ENCODE results near the gene CTNNA3.

Gene CTNNA3

DNA sequence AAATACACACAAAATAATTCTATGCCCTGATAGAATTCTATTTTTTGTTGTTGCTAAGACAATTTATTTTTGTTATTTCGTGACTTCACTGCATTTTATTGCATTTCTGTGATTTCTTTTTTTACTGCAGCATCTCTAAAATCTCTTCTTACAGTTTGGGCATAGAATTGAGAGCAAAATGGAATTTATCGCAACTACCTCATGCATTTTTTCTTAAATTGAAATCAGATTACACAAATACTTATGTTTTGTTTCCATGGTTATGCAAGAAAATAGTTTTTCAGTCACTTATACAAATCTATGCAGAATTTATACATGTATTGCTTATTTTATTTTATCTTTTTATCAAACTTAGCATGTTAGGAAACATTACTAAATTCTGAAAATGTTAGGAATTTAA, 1552.0 kb downstream of the CTNNA3 start:
- TF ChIP-seq CTCF (conservative IDR thresholded peaks at IDR 0.05; ENCODE audit: low read length) = no peak
- H3K4me3 ChIP-seq (ENCODE audit: low read length) = no peak overlapping the region
- DNase-seq (ENCODE audit: low read depth) = no peak

DNA sequence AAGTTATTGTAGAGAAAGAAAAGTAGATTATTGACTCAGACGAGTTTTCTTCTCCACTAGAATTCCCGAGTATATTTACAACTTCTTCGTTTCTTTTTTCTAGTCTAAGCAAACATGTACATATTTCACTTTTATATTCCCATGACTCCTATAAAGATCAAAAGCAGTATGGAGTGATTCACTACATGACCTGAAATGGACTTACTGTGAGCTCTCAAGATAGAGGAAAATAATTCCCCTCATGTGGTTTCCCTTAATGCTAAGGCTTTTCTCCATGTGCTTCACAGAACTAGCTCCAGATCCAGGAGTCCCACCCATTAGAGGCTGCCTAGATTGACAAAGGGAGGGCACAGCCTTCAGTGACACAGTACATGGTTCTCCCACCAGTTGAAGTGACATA, 1593.2 kb downstream of the CTNNA3 start:
- no peak for DNase-seq (ENCODE audit: low read depth)
- no peak for TF ChIP-seq CTCF (conservative IDR thresholded peaks at IDR 0.05; ENCODE audit: low read length)
- no peak overlapping the region for H3K4me3 ChIP-seq (ENCODE audit: low read length)

DNA sequence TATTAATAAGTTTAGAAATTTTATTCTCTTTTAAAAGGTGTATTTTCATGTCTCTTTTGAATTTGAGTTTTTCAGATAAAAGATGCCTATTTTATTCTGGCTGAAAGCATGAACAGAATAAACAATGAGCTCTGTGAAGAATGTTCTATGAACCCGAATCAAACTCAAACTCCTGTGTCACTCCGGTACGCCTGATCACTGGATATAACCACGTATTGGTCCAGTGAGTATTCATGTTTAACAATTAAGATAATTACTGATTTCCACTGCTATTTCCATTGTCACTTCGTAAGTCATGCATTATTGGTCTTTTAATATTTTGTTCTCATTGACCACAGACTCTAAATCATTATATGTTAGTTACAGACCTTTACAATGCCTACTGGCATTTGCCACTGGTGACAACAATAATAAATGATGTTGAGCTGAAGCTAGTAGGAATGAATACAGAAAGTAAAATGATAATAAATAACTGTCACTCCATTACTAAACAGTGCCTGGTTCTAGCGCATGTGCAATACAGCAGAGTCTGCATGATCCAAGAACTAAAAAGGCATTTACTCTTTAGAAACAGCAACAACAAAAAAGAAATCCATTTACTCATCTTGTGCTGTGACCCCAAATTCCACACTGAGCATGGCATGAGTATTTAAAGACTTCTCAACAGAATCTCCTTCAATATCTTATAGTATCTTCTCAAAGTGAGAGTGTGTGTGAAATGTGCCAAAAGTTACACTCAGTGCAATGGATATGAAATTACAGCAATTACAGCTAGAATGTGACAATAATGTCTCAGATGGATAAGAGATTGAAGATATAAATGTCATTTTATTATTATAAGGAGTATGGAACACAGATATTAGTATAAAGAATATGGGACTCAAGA, 1597.2 kb downstream of the CTNNA3 start:
- no peak overlapping the region for H3K4me3 ChIP-seq (ENCODE audit: low read length)
- no peak for TF ChIP-seq CTCF (conservative IDR thresholded peaks at IDR 0.05; ENCODE audit: low read length)
- no peak for DNase-seq (ENCODE audit: low read depth)

DNA sequence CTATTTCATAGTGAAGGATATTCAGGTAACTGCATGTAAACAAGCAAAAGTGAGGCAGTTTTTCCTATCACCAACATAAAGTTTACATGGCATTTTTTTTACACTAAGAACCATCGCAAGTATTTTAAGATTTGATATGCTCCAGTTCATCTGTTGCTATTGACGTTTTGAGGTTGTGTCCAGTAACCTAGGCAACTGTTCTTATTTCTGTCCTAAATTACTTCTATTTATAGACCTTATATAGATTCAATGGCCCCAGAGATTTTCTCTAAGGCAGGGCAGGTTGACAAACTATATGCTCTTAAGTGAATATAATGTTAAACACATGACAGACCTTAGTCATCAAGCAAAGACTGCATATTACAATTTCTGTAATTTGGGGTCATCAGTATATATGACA, 1600.4 kb downstream of the CTNNA3 start:
- DNase-seq (ENCODE audit: low read depth) = no peak
- no peak for TF ChIP-seq CTCF (conservative IDR thresholded peaks at IDR 0.05; ENCODE audit: low read length)
- H3K4me3 ChIP-seq (ENCODE audit: low read length) = no peak overlapping the region

- DNase-seq (ENCODE audit: low read depth) = no peak
- H3K4me3 ChIP-seq (ENCODE audit: low read length) = no peak overlapping the region
- no peak for TF ChIP-seq CTCF (conservative IDR thresholded peaks at IDR 0.05; ENCODE audit: low read length)
These were observed 1610.1 kb downstream of the CTNNA3 start for GRCh38 chr10:66085906-66086305.

DNA sequence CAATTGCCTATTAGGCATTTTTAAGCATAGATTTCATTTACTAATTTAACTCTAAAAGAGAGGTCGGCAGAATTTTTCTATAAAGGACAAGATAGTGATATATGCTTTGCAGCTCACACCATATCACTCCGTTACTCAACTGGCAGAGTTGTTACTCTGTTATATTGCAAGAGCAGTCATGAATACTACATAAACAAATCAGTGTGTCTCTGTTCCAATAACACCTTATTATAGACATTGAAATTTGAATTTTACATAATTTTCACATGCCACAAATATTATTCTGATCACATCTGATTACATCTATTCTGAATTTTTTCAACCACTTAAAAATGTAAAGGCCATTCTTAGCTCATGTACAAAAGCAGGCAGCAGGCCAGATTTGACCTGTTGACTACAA, 1624.1 kb downstream of the CTNNA3 start:
- DNase-seq (ENCODE audit: low read depth) = no peak
- H3K4me3 ChIP-seq (ENCODE audit: low read length) = no peak overlapping the region
- no peak for TF ChIP-seq CTCF (conservative IDR thresholded peaks at IDR 0.05; ENCODE audit: low read length)

DNA sequence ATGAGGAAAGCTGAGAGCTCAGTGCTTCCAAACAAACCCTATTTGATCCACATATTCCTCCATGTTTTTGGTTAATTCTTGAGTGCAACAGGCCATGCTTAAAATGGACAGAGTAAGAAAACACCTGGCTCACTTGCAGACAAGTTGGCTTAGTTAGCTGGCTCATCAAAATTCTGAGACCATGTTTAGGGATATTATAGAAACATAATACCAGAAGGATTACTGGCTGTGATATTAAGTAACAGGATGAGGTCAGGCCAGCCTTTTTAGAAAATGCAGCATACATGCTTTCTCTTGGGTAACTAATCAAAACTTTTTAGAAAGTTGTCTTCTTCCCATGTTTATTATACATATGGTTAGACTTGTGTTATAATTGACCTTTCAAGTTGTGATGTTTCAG, 1637.4 kb downstream of the CTNNA3 start:
- no peak for TF ChIP-seq CTCF (conservative IDR thresholded peaks at IDR 0.05; ENCODE audit: low read length)
- no peak for DNase-seq (ENCODE audit: low read depth)
- H3K4me3 ChIP-seq (ENCODE audit: low read length) = no peak overlapping the region
